GM21529 (cell line): ENCODE measurements around the gene PLA2G4B.

Experiments used
- ATAC-seq: cut with Tn5 transposase; IDR thresholded peaks from one replicate; pipeline ENCODE4 v1.9.1; 2021; ENCODE audit not compliant: unreplicated experiment

The PLA2G4B gene

GRCh38 chr15:41806291-41807181 lies 32.1 kb upstream of the PLA2G4B start:
- no peak for ATAC-seq

- no peak for ATAC-seq
These were observed 29.5 kb upstream of the PLA2G4B start for GRCh38 chr15:41809121-41809520.

GRCh38 chr15:41809526-41810220 lies 29.0 kb upstream of the PLA2G4B start:
- no peak for ATAC-seq

- ATAC-seq, result no peak
These were observed 27.8 kb upstream of the PLA2G4B start for GRCh38 chr15:41810651-41811431.

- no peak for ATAC-seq
These were observed 27.0 kb upstream of the PLA2G4B start for GRCh38 chr15:41811432-41812195.

- no peak for ATAC-seq
These were observed 25.7 kb upstream of the PLA2G4B start for GRCh38 chr15:41812820-41813375.

- ATAC-seq, result no peak
These were observed 25.2 kb upstream of the PLA2G4B start for GRCh38 chr15:41813426-41813825.

- no peak for ATAC-seq
These were observed 24.1 kb upstream of the PLA2G4B start for GRCh38 chr15:41814534-41814933.

GRCh38 chr15:41816788-41817187 lies 21.9 kb upstream of the PLA2G4B start:
- ATAC-seq, result no peak

GRCh38 chr15:41817327-41817726 lies 21.3 kb upstream of the PLA2G4B start:
- ATAC-seq, result no peak

GRCh38 chr15:41817781-41818180 lies 20.9 kb upstream of the PLA2G4B start:
- ATAC-seq, result no peak

GRCh38 chr15:41819455-41820050 lies 19.1 kb upstream of the PLA2G4B start:
- ATAC-seq, result no peak

- ATAC-seq, result no peak
These were observed 17.7 kb upstream of the PLA2G4B start for GRCh38 chr15:41820791-41821423.

GRCh38 chr15:41821831-41822230 lies 16.8 kb upstream of the PLA2G4B start:
- ATAC-seq, result no peak

- ATAC-seq, result no peak
These were observed 16.2 kb upstream of the PLA2G4B start for GRCh38 chr15:41822471-41822870.

- no peak for ATAC-seq
These were observed 15.7 kb upstream of the PLA2G4B start for GRCh38 chr15:41822957-41823356.

GRCh38 chr15:41823502-41823901 lies 15.1 kb upstream of the PLA2G4B start:
- no peak for ATAC-seq

GRCh38 chr15:41824062-41824745 lies 14.4 kb upstream of the PLA2G4B start:
- no peak for ATAC-seq

GRCh38 chr15:41825145-41825544 lies 13.5 kb upstream of the PLA2G4B start:
- no peak for ATAC-seq
